MM.1S (cell line): ENCODE measurements around the gene SLC32A1.

Experiments used
- CTCF ChIP-seq: fragments of 300-600 bp; sonication (generic); IDR thresholded peaks from 2 replicates; pipeline ENCODE4 v1.5.1; 2016; ENCODE audit warnings: antibody characterized with exemption, low read length, mixed read lengths
- EZH2 ChIP-seq: fragments of 300-600 bp; sonication (generic); optimal IDR thresholded peaks from 2 replicates; pipeline ENCODE3; 2017; ENCODE audit warnings: low read depth, mild to moderate bottlenecking, antibody characterized with exemption, low read length, mixed read lengths
- EZH2phosphoT487 ChIP-seq: fragments of 300-600 bp; sonication (generic); IDR thresholded peaks from 2 replicates; pipeline ENCODE4 v1.6.1; 2018; ENCODE audit warnings: antibody characterized with exemption, low read length

- TF ChIP-seq CTCF (no peak), EZH2 (no peak), EZH2phosphoT487 (no peak)
Measured at GRCh38 chr20:38755324-38755910, 31.1 kb downstream of the SLC32A1 start.
